Thoracic aorta (tissue), 2 donors: ENCODE data around the gene PIGO. TPM values are rescaled to one million over a fixed set of nuclear protein-coding genes. Genes with fewer than 3 reads are reported as not detected.

Experiments used
- ATAC-seq: fragments of 150-250 bp; one replicate; pipeline ENCODE4 v1.8.0; 2017; ENCODE audit warnings: low read depth; ENCODE audit not compliant: insufficient number of reproducible peaks, low FRiP score
- DNase-seq: peaks from one replicate; pipeline ENCODE4 v3.0.0-alpha.2; 2020; ENCODE audit warnings: low spot score
- H3K27ac ChIP-seq, 2 donors: fragments of 200-600 bp; sonication (generic); 1 replicate in 1 of 2; 2 replicates in 1 of 2; pipeline ENCODE4 v1.5.1; 2016; ENCODE audit warnings: mild to moderate bottlenecking in 2 of 2, moderate library complexity in 2 of 2
- H3K27me3 ChIP-seq: fragments of 200-600 bp; sonication (generic); replicated peaks from 2 replicates; pipeline ENCODE4 v1.6.0; 2016; ENCODE audit warnings: mild to moderate bottlenecking; ENCODE audit not compliant: insufficient read depth
- H3K36me3 ChIP-seq: fragments of 200-600 bp; sonication (generic); one replicate; pipeline ENCODE4 v1.5.1; 2016
- H3K4me1 ChIP-seq, 2 donors: fragments of 200-600 bp; sonication (generic); 1 replicate in 1 of 2; 2 replicates in 1 of 2; pipeline versions ENCODE4 v1.5.1 to v1.6.0; 2016; ENCODE audit warnings: low read depth in 2 of 2, mild to moderate bottlenecking in 1 of 2; ENCODE audit not compliant: control insufficient read depth in 1 of 2
- H3K4me3 ChIP-seq: fragments of 200-600 bp; sonication (generic); 2 replicates; pipeline ENCODE4 v1.5.1; 2016; ENCODE audit warnings: mild to moderate bottlenecking
- H3K9me3 ChIP-seq: fragments of 200-600 bp; sonication (generic); 2 replicates; pipeline ENCODE4 v1.5.1; 2016
- total RNA-seq, 2 donors: library from RNA; depleted of rRNA; stranded (reverse); fragments of >200 nt; gene quantifications; one replicate each; pipeline versions ENCODE4 v1.1.0 to v1.2.3, GENCODE V29; 2016
- TF ChIP-seq, protein P1 (sequence below): fragments of 200-600 bp; sonication (generic); IDR thresholded peaks from one replicate; pipeline ENCODE4 v1.5.1; 2019; ENCODE audit warnings: antibody characterized with exemption

PIGO gene
- total RNA-seq, 2 donors from 2014 or later, result 10.8 to 13.9 TPM

DNA sequence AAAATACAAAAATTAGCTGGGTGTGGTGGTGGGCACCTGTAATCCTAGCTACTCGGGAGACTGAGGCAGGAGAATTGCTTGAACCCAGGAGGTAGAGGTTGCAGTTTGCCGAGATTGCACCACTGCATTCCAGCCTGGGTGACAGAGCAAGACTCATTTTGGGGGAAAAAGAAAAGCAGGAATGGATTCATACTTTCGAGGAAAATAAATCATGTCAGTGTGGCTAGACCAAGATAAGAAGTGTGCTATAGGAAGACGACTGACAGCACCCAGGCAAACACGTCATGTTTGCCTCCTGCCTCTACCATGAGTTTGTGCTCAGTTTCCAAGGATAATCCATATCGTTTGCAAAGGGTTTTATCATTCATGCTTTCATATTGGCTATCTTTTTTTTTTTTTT lies 38.5 kb upstream of the PIGO start:
- H3K9me3 ChIP-seq, result no peaks in the 10 kb centered on the region
- DNase-seq, result no peak
- H3K27ac ChIP-seq, result no peak overlapping the region
- H3K27me3 ChIP-seq, result no peaks in the 10 kb centered on the region
- ATAC-seq, result no peak
- H3K4me1 ChIP-seq, result peaks cover 0 to 5% of the 10 kb centered on the region in 2 donors
- no peaks in the 10 kb centered on the region for H3K36me3 ChIP-seq
- no peak overlapping the region for H3K4me3 ChIP-seq
- TF ChIP-seq, protein P1, sequence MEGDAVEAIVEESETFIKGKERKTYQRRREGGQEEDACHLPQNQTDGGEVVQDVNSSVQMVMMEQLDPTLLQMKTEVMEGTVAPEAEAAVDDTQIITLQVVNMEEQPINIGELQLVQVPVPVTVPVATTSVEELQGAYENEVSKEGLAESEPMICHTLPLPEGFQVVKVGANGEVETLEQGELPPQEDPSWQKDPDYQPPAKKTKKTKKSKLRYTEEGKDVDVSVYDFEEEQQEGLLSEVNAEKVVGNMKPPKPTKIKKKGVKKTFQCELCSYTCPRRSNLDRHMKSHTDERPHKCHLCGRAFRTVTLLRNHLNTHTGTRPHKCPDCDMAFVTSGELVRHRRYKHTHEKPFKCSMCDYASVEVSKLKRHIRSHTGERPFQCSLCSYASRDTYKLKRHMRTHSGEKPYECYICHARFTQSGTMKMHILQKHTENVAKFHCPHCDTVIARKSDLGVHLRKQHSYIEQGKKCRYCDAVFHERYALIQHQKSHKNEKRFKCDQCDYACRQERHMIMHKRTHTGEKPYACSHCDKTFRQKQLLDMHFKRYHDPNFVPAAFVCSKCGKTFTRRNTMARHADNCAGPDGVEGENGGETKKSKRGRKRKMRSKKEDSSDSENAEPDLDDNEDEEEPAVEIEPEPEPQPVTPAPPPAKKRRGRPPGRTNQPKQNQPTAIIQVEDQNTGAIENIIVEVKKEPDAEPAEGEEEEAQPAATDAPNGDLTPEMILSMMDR, result no peak

DNA sequence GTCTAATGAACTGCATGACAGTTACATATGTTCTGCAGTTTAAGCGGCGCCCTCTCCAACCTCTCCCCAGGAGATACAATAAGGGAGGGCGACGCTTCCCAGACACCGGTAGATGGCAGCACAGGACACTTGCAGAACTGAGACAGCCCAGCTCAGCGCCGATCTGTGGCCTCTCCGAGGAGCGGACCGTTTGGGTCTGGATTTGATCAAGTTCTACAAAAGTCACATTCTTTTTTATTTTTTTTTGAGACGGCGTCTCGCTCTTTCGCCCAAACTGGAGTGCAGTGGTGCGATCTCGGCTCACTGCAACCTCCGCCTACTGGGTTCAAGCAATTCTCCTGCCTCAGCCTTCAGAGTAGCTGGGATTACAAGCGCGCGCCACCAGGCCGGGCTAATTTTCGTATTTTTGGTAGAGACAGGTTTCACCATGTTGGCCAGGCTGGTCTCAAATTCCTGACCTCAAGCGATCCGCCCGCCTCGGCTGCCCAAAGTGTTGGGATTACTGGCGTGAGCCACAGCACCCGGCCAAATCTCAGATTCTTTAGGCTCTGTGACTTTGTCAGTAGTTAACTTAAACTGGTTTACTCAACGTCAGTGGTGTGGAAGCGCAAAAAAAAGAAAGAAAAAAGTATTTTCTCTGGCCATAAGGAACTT lies 20.6 kb upstream of the PIGO start:
- Histone ChIP-seq H3K4me3 (peak overlapping the region; percentile 79), H3K36me3 (no peaks in the 10 kb centered on the region), H3K27ac (peak overlapping the region; percentile 90 to 92), H3K9me3 (no peaks in the 10 kb centered on the region), H3K27me3 (no peaks in the 10 kb centered on the region), H3K4me1 (peaks cover 28 to 47% of the 10 kb centered on the region in 2 donors)
- peak; percentile 72 for ATAC-seq
- peak; percentile 80 for DNase-seq
- TF ChIP-seq, protein P1, result peak; percentile 93

DNA sequence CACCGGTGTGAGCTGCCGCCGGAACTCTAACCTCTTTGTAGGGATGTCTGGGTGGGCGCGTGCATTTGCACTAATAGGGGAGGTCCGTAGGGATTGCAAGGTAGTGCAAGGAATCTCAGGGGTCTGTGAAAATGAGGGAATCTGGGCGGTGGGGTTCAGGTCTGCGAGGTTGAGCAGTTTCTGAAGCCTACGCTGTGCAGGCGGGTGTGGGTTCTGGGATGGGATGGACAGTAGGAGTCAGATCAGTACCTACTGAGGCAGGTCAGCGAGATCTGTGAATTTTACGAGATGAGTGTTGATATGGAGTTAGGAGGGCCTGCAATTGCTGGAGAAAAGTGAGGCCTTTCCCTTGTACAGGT lies 20.1 kb upstream of the PIGO start:
- TF ChIP-seq, protein P1, result no peak
- no peaks in the 10 kb centered on the region for H3K36me3 ChIP-seq
- peak overlapping the region; percentile 92 to 95 for H3K27ac ChIP-seq
- H3K4me3 ChIP-seq, result peak overlapping the region; percentile 79
- peaks cover 31 to 51% of the 10 kb centered on the region in 2 donors for H3K4me1 ChIP-seq
- H3K9me3 ChIP-seq, result no peaks in the 10 kb centered on the region
- ATAC-seq (peak; percentile 0), DNase-seq (no peak)
- H3K27me3 ChIP-seq, result no peaks in the 10 kb centered on the region

DNA sequence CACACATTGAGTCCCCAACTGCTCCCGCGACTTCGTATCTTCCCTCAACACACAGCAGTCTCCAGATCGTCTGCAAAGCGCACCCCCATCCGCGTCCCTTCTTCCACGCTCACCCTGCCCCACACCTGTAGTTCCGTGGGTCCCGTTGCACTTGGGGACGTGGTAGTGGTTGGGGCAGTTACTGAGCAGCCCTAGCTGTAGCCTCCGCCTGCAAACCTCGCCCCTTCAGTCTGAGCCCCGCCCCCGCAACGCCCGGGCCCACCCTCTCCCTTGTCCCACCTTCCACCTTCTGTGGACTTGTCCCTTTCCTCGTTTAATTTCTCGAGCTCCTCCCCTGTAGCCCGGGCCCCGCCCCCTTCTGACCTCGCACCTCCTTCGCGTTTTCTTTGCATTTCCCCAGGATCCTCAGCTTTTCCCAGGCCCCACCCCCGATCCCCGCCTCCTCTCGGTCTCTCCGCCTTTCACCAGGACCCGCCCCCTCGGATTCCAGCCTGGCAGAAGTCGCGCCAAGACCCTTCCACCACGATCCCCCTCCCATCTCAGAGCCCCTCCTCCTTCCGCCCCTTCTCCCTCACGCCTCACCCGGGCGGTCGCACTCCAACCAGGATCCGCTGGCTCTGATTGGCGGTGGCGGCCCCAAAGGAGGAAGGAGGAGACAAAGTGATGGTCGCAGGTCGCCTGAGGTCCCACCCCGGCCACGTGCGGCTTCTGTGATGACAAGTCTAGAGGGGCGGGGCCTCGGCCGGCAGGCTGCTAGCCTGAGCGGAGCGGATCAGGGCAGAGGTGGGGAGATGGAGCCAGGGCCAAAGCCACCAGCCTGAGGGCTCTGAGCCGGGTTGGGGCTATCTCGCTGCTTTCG lies 19.5 kb upstream of the PIGO start, which contains the start of gene ATOSB:
TSS of gene ATOSB (minus strand) at position 183 of the 859 bp plus-strand sequence. CDS start 7,588 bp downstream, outside the sequence.
- DNase-seq (peak; percentile 97), ATAC-seq (peak; percentile 65)
- Histone ChIP-seq H3K27ac (peak within 1 kb of the TSS; percentile 92 to 95), H3K4me1 (peaks cover 31 to 51% of the 10 kb centered on the region in 2 donors), H3K9me3 (no peaks in the 10 kb centered on the region), H3K4me3 (peak within 1 kb of the TSS; percentile 79), H3K27me3 (no peaks in the 10 kb centered on the region), H3K36me3 (no peaks in the 10 kb centered on the region)
- TF ChIP-seq, protein P1, result no peak
